OCI-LY7 (cell line): ENCODE results near the gene KRTAP4-9. TPM values are rescaled to one million over a fixed set of nuclear protein-coding genes. Genes with fewer than 3 reads are reported as not detected.

Experiments used
- BruUV-seq: library from RNA; stranded (reverse); fragments of 400-500 nt; replicated peaks from 2 replicates; lab custom pipeline; 2021; lab: Mats Ljungman, UMichigan
- CTCF ChIA-PET: fragments of 300-600 bp; sonication (Branson Sonifier 250); formaldehyde crosslinking; loops from one replicate; lab custom pipeline; 2022; ENCODE audit warnings: antibody characterized with exemption; ENCODE audit not compliant: unreplicated experiment; lab: Charles Lee
- POLR2A ChIA-PET: fragments of 300-600 bp; sonication (Branson Sonifier 250); formaldehyde crosslinking; loops from one replicate; lab custom pipeline; 2022; ENCODE audit warnings: antibody characterized with exemption; lab: Charles Lee
- DNase-seq: peaks from one replicate; pipeline ENCODE4 v3.0.0-alpha.2; 2015; ENCODE audit warnings: low spot score
- H2AFZ ChIP-seq: fragments of 200-600 bp; sonication (generic), shearing (Covaris generic); 2 replicates; pipeline ENCODE4 v1.6.1; 2014; ENCODE audit warnings: mild to moderate bottlenecking, antibody characterized with exemption, low read length, moderate library complexity
- H3K27ac ChIP-seq: fragments of 200-600 bp; sonication (generic); 2 replicates; pipeline ENCODE4 v1.5.1; 2014; ENCODE audit warnings: mixed run types, low read depth, mild to moderate bottlenecking, moderate library complexity, low read length, inconsistent platforms; ENCODE audit not compliant: poor library complexity, severe bottlenecking
- H3K36me3 ChIP-seq: fragments of 200-600 bp; sonication (generic); 2 replicates; pipeline ENCODE4 v1.6.1; 2014; ENCODE audit warnings: mild to moderate bottlenecking, antibody characterized with exemption, low read length, moderate library complexity, mixed read lengths; ENCODE audit not compliant: insufficient read depth
- H3K4me1 ChIP-seq: fragments of 200-600 bp; sonication (generic); 2 replicates; pipeline ENCODE4 v1.5.1; 2014; ENCODE audit warnings: mild to moderate bottlenecking, low read length; ENCODE audit not compliant: insufficient read depth, poor library complexity, severe bottlenecking
- H3K4me2 ChIP-seq: fragments of 200-600 bp; sonication (generic); 2 replicates; pipeline ENCODE4 v1.6.1; 2014; ENCODE audit warnings: mild to moderate bottlenecking, low read length
- H3K4me3 ChIP-seq: fragments of 200-600 bp; sonication (generic); 2 replicates; pipeline ENCODE4 v1.5.1; 2014; ENCODE audit warnings: mild to moderate bottlenecking, low read depth, low read length; ENCODE audit not compliant: poor library complexity, severe bottlenecking
- H3K79me2 ChIP-seq: fragments of 200-600 bp; sonication (generic); 2 replicates; pipeline ENCODE4 v1.6.1; 2016; ENCODE audit warnings: low read depth, mild to moderate bottlenecking, low read length, moderate library complexity, mixed read lengths; ENCODE audit not compliant: insufficient read depth
- H3K9me2 ChIP-seq: fragments of 200-600 bp; sonication (generic); 2 replicates; pipeline ENCODE4 v1.6.1; 2016; ENCODE audit warnings: mild to moderate bottlenecking, low read length, mixed read lengths; ENCODE audit not compliant: insufficient read depth
- H3K9me3 ChIP-seq: fragments of 200-600 bp; sonication (generic); 2 replicates; pipeline ENCODE4 v1.6.1; 2014; ENCODE audit warnings: mild to moderate bottlenecking, mixed run types, low read length, mixed read lengths
- H4K20me1 ChIP-seq: fragments of 200-600 bp; sonication (generic); 2 replicates; pipeline ENCODE4 v1.6.1; 2014; ENCODE audit warnings: mild to moderate bottlenecking, antibody characterized with exemption, low read length, moderate library complexity, mixed read lengths; ENCODE audit not compliant: insufficient read depth
- CTCF ChIP-seq: fragments of 200-600 bp; sonication (generic); conservative IDR thresholded peaks from 2 replicates; pipeline ENCODE4 v1.5.1; 2014; ENCODE audit warnings: mild to moderate bottlenecking, antibody characterized with exemption, low read length, moderate library complexity, mixed read lengths
- EZH2phosphoT487 ChIP-seq: fragments of 200-600 bp; sonication (generic); IDR thresholded peaks from 2 replicates; pipeline ENCODE4 v1.6.1; 2018; ENCODE audit warnings: low read depth, borderline replicate concordance, mild to moderate bottlenecking, mixed run types, antibody characterized with exemption, low read length, moderate library complexity, mixed read lengths
- intact Hi-C: fragments of 100-400 bp; cut with micrococcal nuclease; formaldehyde crosslinking; loops from one replicate; pipeline ENCODE4 v1.10.0; 2022; ENCODE audit not compliant: unreplicated experiment
- total RNA-seq, 2 experiments: library from RNA; depleted of rRNA in 1 of 2; stranded (reverse); fragments of >200 nt in 1 of 2; shearing (Covaris generic) in 1 of 2; gene quantifications; 2 replicates each; pipeline ENCODE4 v1.2.3, GENCODE V29; 2014 to 2022

The KRTAP4-9 gene
- total RNA-seq, 2 experiments from 2014 or later: not detected

- H4K20me1 ChIP-seq: no peaks in the 10 kb centered on the region
- no TSS peak for BruUV-seq
- H2AFZ ChIP-seq: no peak within 1 kb of the TSS
- H3K4me3 ChIP-seq: no peak within 1 kb of the TSS
- ChIA-PET POLR2A (no interaction called here), CTCF (no interaction called here)
- intact Hi-C loops: no loop called here
- H3K36me3 ChIP-seq: no peaks in the 10 kb centered on the region
- H3K4me2 ChIP-seq: no peak within 1 kb of the TSS
- no peaks in the 10 kb centered on the region for H3K79me2 ChIP-seq
- H3K9me2 ChIP-seq: no peaks in the 10 kb centered on the region
- no peak within 1 kb of the TSS for H3K27ac ChIP-seq
- TF ChIP-seq CTCF (no peak), EZH2phosphoT487 (no peak)
- no peak for DNase-seq
- H3K4me1 ChIP-seq: no peaks in the 10 kb centered on the region
- H3K9me3 ChIP-seq: peaks cover 7% of the 10 kb centered on the region; the same call in 1 of the 2 replicates
Measured at GRCh38 chr17:41140360-41141131, 35.4 kb downstream of the KRTAP4-9 start, which contains the start of gene KRTAP4-6. KRTAP4-6 (minus strand) TSS chr17:41140544; CDS start chr17:41140487, 57 bp downstream.

GRCh38 chr17:41141361-41141760 lies 36.2 kb downstream of the KRTAP4-9 start:
- ChIA-PET POLR2A (no interaction called here), CTCF (no interaction called here)
- no peaks in the 10 kb centered on the region for H3K9me2 ChIP-seq
- no peak overlapping the region for H3K4me3 ChIP-seq
- H3K9me3 ChIP-seq: peaks cover 7% of the 10 kb centered on the region; the same call in 1 of the 2 replicates
- no peak for DNase-seq
- no peaks in the 10 kb centered on the region for H3K79me2 ChIP-seq
- intact Hi-C loops: no loop called here
- no peaks in the 10 kb centered on the region for H4K20me1 ChIP-seq
- no peak overlapping the region for H3K4me2 ChIP-seq
- H3K36me3 ChIP-seq: no peaks in the 10 kb centered on the region
- no peak for TF ChIP-seq EZH2phosphoT487
- TF ChIP-seq CTCF: no peak
- H2AFZ ChIP-seq: no peak overlapping the region
- BruUV-seq: no TSS peak
- H3K27ac ChIP-seq: no peak overlapping the region
- no peaks in the 10 kb centered on the region for H3K4me1 ChIP-seq

DNA sequence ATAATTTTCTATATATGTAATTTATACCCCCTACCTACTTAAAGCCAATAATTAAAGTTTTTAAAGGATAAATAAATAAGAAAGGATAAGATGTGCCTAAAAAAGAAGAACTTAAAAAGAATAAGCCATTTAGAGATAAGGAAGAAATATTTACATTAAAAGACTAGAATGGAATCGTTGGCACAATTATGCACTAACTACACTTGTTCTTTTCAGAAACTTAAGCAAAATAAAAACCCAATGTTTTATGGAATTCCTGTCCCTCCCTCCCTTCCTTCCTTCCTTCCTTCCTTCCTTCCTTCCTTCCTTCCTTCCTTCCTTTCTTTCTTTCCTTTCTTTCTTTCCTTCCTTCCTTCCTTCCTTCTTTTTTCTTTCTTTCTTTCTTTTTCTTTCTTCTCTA lies 39.7 kb downstream of the KRTAP4-9 start:
- H3K4me1 ChIP-seq: no peaks in the 10 kb centered on the region
- no peaks in the 10 kb centered on the region for H3K36me3 ChIP-seq
- no peaks in the 10 kb centered on the region for H3K79me2 ChIP-seq
- H3K4me2 ChIP-seq: no peak overlapping the region
- H3K9me2 ChIP-seq: no peaks in the 10 kb centered on the region
- H3K27ac ChIP-seq: no peak overlapping the region
- H2AFZ ChIP-seq: no peak overlapping the region
- intact Hi-C loops: no loop called here
- DNase-seq: no peak
- H3K9me3 ChIP-seq: peaks cover 7% of the 10 kb centered on the region; the same call in 1 of the 2 replicates
- TF ChIP-seq CTCF (no peak), EZH2phosphoT487 (no peak)
- no peaks in the 10 kb centered on the region for H4K20me1 ChIP-seq
- ChIA-PET CTCF (no interaction called here), POLR2A (no interaction called here)
- H3K4me3 ChIP-seq: no peak overlapping the region
- no TSS peak for BruUV-seq
